CD14-positive monocyte (primary cell): Measurements from ENCODE around the gene CPA3. TPM values are rescaled to one million over a fixed set of nuclear protein-coding genes. Genes with fewer than 3 reads are reported as not detected.

Source experiments
- DNase-seq, 3 donors: peaks; one replicate each; pipeline ENCODE4 v3.0.0-alpha.2; 2011 to 2022
- H2AFZ ChIP-seq: 2 replicates; pipeline ENCODE4 v1.6.0; 2012; ENCODE audit warnings: mild to moderate bottlenecking, low read depth, low read length, inconsistent platforms; ENCODE audit not compliant: insufficient read depth, poor library complexity, severe bottlenecking
- H3K27ac ChIP-seq, 2 donors: 1 replicate in 1 of 2; 2 replicates in 1 of 2; pipeline ENCODE4 v1.5.1; 2012 to 2013; ENCODE audit warnings: low read length in 2 of 2, control low read depth in 1 of 2, inconsistent platforms in 1 of 2, low read depth in 1 of 2, mild to moderate bottlenecking in 1 of 2
- H3K27me3 ChIP-seq, 2 donors: one replicate each; pipeline versions ENCODE4 v1.6.0 to v1.6.1; 2011 to 2013; ENCODE audit warnings: low read length in 2 of 2; ENCODE audit not compliant: control insufficient read depth in 2 of 2, insufficient read depth in 2 of 2
- H3K36me3 ChIP-seq, 2 donors: replicated peaks in 1 of 2; 1 replicate in 1 of 2; 2 replicates in 1 of 2; pipeline versions ENCODE4 v1.5.1 to v1.6.1; 2012 to 2013; ENCODE audit warnings: low read length in 2 of 2, control low read depth in 1 of 2, inconsistent platforms in 1 of 2, mild to moderate bottlenecking in 1 of 2; ENCODE audit not compliant: insufficient read depth in 2 of 2, control insufficient read depth in 1 of 2
- H3K4me1 ChIP-seq, 2 donors: 1 replicate in 1 of 2; 2 replicates in 1 of 2; pipeline versions ENCODE4 v1.5.1 to v1.6.1; 2012 to 2013; ENCODE audit warnings: low read length in 2 of 2, control low read depth in 1 of 2, inconsistent platforms in 1 of 2, mild to moderate bottlenecking in 1 of 2, moderate library complexity in 1 of 2; ENCODE audit not compliant: insufficient read depth in 2 of 2, control insufficient read depth in 1 of 2
- H3K4me2 ChIP-seq: replicated peaks from 2 replicates; pipeline ENCODE3; 2012; ENCODE audit warnings: low read length, moderate library complexity, mild to moderate bottlenecking; ENCODE audit not compliant: poor library complexity, severe bottlenecking; ENCODE audit errors: extremely low read depth
- H3K4me3 ChIP-seq, 3 experiments: fragments of 200-600 bp in 1 of 3; sonication (generic) in 1 of 3; replicated peaks in 1 of 3; 1 replicate in 2 of 3; 2 replicates in 1 of 3; pipeline ENCODE4 v1.5.1; 2011 to 2013; ENCODE audit warnings: low read length in 3 of 3, mild to moderate bottlenecking in 3 of 3, control low read depth in 2 of 3, low read depth in 2 of 3, inconsistent platforms in 1 of 3, moderate library complexity in 1 of 3
- H3K79me2 ChIP-seq: 2 replicates; pipeline ENCODE4 v1.6.0; 2012; ENCODE audit warnings: mild to moderate bottlenecking, control low read depth, inconsistent platforms, low read length, moderate library complexity; ENCODE audit not compliant: insufficient read depth
- H3K9ac ChIP-seq: 2 replicates; pipeline ENCODE4 v1.6.0; 2017; ENCODE audit warnings: low read length, mild to moderate bottlenecking; ENCODE audit not compliant: insufficient read depth, poor library complexity, severe bottlenecking
- H3K9me3 ChIP-seq, 2 donors: replicated peaks in 1 of 2; 1 replicate in 1 of 2; 2 replicates in 1 of 2; pipeline versions ENCODE4 v1.5.1 to v1.6.1; 2012 to 2013; ENCODE audit warnings: low read length in 2 of 2, control low read depth in 1 of 2; ENCODE audit not compliant: control insufficient read depth in 1 of 2, insufficient read depth in 1 of 2
- H4K20me1 ChIP-seq: 2 replicates; pipeline ENCODE4 v1.6.0; 2012; ENCODE audit warnings: mild to moderate bottlenecking, low read length, control low read depth, moderate library complexity; ENCODE audit not compliant: insufficient read depth
- H3K27ac Mint-ChIP-seq, 7 donors: one replicate each; pipeline ENCODE4 v1.8.0; 2020; ENCODE audit warnings: mild to moderate bottlenecking in 7 of 7, mixed read lengths in 7 of 7, moderate library complexity in 6 of 7, inconsistent platforms in 2 of 7
- H3K27me3 Mint-ChIP-seq, 3 donors: one replicate each; pipeline ENCODE4 v1.8.0; 2021 to 2022; ENCODE audit warnings: low read depth in 3 of 3, mild to moderate bottlenecking in 3 of 3, mixed read lengths in 3 of 3, moderate library complexity in 3 of 3, inconsistent platforms in 1 of 3
- H3K36me3 Mint-ChIP-seq, 2 donors: one replicate each; pipeline ENCODE4 v1.8.0; 2020; ENCODE audit warnings: mixed read lengths in 2 of 2, inconsistent platforms in 1 of 2, mild to moderate bottlenecking in 1 of 2
- H3K4me1 Mint-ChIP-seq: one replicate; pipeline ENCODE4 v1.8.0; 2020; ENCODE audit warnings: mild to moderate bottlenecking, mixed read lengths
- H3K4me3 Mint-ChIP-seq, 2 donors: one replicate each; pipeline ENCODE4 v1.8.0; 2020; ENCODE audit warnings: mild to moderate bottlenecking in 2 of 2, mixed read lengths in 2 of 2, moderate library complexity in 1 of 2
- H3K9me3 Mint-ChIP-seq, 7 donors: one replicate each; pipeline ENCODE4 v1.8.0; 2020 to 2022; ENCODE audit warnings: mixed read lengths in 7 of 7, mild to moderate bottlenecking in 6 of 7, moderate library complexity in 6 of 7, inconsistent platforms in 2 of 7
- intact Hi-C, 2 donors: fragments of 100-400 bp; cut with micrococcal nuclease; formaldehyde crosslinking; loops; one replicate each; pipeline versions ENCODE4 v1.15.0 to v1.15.1; 2023
- polyA plus RNA-seq, 3 donors: library from polyadenylated mRNA; depleted of rRNA in 1 of 3; unstranded in 2 of 3; stranded (reverse) in 1 of 3; fragments of 300-500 nt in 2 of 3; fragments of >200 nt in 1 of 3; fragmentation: Illumina TruSeq in 2 of 3; gene quantifications; 1 replicate in 2 of 3; 2 replicates in 1 of 3; pipeline ENCODE4 v1.2.3, GENCODE V29; 2012 to 2021
- TF ChIP-seq, protein P1 (sequence below): fragments of 200-600 bp; IDR thresholded peaks from one replicate; pipeline ENCODE4 v1.8.0; 2022; ENCODE audit warnings: antibody characterized with exemption, mild to moderate bottlenecking

CPA3 gene
- polyA plus RNA-seq, 3 donors, result not detected

GRCh38 chr3:148879256-148879655, 14.2 kb downstream of the CPA3 start:
- DNase-seq, result no peak
- TF ChIP-seq, protein P1, sequence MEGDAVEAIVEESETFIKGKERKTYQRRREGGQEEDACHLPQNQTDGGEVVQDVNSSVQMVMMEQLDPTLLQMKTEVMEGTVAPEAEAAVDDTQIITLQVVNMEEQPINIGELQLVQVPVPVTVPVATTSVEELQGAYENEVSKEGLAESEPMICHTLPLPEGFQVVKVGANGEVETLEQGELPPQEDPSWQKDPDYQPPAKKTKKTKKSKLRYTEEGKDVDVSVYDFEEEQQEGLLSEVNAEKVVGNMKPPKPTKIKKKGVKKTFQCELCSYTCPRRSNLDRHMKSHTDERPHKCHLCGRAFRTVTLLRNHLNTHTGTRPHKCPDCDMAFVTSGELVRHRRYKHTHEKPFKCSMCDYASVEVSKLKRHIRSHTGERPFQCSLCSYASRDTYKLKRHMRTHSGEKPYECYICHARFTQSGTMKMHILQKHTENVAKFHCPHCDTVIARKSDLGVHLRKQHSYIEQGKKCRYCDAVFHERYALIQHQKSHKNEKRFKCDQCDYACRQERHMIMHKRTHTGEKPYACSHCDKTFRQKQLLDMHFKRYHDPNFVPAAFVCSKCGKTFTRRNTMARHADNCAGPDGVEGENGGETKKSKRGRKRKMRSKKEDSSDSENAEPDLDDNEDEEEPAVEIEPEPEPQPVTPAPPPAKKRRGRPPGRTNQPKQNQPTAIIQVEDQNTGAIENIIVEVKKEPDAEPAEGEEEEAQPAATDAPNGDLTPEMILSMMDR, result no peak
- no peaks in the 10 kb centered on the region for H4K20me1 ChIP-seq
- no peaks in the 10 kb centered on the region for H3K4me1 Mint-ChIP-seq
- no peak overlapping the region for H3K4me3 ChIP-seq
- no peaks in the 10 kb centered on the region for H3K9me3 ChIP-seq
- H3K36me3 Mint-ChIP-seq, result no peaks in the 10 kb centered on the region
- H3K9ac ChIP-seq, result no peak overlapping the region
- no peak overlapping the region for H3K4me2 ChIP-seq
- intact Hi-C loops, result no loop called here
- H3K27me3 Mint-ChIP-seq, result peaks cover 0 to 1% (median 0%) of the 10 kb centered on the region in 3 donors
- no peaks in the 10 kb centered on the region for H3K79me2 ChIP-seq
- H3K9me3 Mint-ChIP-seq, result no peaks in the 10 kb centered on the region
- no peak overlapping the region for H3K4me3 Mint-ChIP-seq
- H3K27ac Mint-ChIP-seq, result no peak overlapping the region
- no peaks in the 10 kb centered on the region for H3K27me3 ChIP-seq
- H3K27ac ChIP-seq, result no peak overlapping the region
- no peaks in the 10 kb centered on the region for H3K36me3 ChIP-seq
- no peaks in the 10 kb centered on the region for H3K4me1 ChIP-seq
- no peak overlapping the region for H2AFZ ChIP-seq

DNA sequence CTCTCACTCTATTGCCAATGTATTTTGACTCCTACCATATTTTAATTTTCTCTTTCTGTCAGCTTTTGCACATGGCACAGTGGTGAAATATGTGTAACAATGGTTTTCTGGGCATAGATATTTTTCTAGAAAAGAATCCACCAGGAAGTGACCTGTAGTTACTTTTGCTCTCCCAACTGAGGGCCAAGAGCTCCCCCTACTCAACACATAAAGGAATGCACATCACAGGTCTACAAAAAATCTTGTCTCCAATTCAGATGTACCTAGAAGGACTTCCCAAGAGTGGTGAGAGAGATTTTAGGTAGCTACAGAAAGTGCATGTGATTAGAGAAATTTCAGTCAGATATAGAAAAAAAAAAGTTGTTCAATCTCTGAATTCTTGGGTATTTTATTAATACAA, 15.6 kb downstream of the CPA3 start:
- no peak for DNase-seq
- H3K27me3 ChIP-seq, result no peaks in the 10 kb centered on the region
- Mint-ChIP-seq H3K27me3 (peaks cover 0 to 1% (median 0%) of the 10 kb centered on the region in 3 donors), H3K4me3 (no peak overlapping the region), H3K36me3 (no peaks in the 10 kb centered on the region), H3K9me3 (no peaks in the 10 kb centered on the region), H3K27ac (no peak overlapping the region), H3K4me1 (no peaks in the 10 kb centered on the region)
- no peak overlapping the region for H3K27ac ChIP-seq
- H3K4me1 ChIP-seq, result no peaks in the 10 kb centered on the region
- no peaks in the 10 kb centered on the region for H3K36me3 ChIP-seq
- H3K4me2 ChIP-seq, result no peak overlapping the region
- no peak overlapping the region for H3K9ac ChIP-seq
- TF ChIP-seq, protein P1, result peak; percentile 10
- no peaks in the 10 kb centered on the region for H3K79me2 ChIP-seq
- H4K20me1 ChIP-seq, result no peaks in the 10 kb centered on the region
- intact Hi-C loops, result no loop called here
- no peaks in the 10 kb centered on the region for H3K9me3 ChIP-seq
- H3K4me3 ChIP-seq, result no peak overlapping the region
- H2AFZ ChIP-seq, result no peak overlapping the region
